OCI-M2 (cell line): Measurements from ENCODE around the gene SLC25A42.

Experiments used
- DNase-seq: peaks from one replicate; lab custom pipeline; 2025; ENCODE audit not compliant: unreplicated experiment; lab: John Stamatoyannopoulos, UW

The SLC25A42 gene

DNA sequence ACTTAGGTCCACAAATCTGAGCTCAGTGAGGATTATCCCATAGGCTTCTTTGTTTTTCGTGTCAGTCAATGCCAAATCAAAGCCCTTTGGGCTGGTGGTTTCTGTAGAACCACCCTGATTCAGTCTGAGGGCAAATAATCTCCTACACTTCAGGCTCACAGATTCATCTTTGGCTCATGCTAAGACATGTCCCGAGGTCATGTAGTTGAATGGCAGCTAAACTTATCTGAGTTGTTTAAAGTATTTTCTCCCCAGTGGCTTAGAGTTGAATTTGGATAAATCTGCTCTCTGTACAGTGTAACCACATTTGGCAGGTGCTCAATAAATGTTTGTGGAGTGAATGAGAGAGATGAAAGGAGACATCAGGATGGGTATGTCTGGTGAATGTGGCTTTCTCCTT, 13.1 kb upstream of the SLC25A42 start:
- DNase-seq: no peak

DNA sequence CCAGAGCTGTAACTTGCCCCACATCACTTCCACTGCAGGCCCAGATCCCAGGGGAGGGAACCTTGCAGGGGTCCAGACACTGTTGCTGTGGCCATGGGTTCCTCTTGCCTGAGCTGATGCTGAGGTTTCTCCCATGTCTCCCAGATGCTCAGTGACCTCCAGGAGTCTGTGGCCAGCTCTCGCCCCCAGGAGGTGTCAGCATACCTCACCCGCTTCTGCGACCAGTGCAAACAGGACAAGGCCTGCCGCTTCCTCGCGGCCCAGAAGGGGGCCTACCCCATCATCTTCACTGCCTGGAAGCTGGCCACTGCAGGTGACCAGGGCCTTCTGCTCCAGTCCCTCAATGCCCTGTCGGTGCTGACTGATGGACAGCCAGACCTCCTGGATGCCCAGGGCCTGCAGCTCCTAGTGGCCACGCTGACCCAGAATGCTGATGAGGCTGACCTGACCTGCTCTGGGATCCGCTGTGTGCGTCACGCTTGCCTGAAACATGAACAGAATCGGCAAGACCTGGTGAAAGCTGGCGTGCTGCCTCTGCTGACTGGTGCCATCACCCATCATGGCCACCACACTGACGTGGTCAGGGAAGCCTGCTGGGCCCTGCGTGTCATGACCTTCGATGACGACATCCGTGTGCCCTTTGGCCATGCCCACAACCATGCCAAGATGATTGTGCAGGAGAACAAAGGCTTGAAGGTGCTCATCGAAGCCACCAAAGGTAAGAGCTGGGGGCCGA, 12.1 kb upstream of the SLC25A42 start:
- no peak for DNase-seq

DNA sequence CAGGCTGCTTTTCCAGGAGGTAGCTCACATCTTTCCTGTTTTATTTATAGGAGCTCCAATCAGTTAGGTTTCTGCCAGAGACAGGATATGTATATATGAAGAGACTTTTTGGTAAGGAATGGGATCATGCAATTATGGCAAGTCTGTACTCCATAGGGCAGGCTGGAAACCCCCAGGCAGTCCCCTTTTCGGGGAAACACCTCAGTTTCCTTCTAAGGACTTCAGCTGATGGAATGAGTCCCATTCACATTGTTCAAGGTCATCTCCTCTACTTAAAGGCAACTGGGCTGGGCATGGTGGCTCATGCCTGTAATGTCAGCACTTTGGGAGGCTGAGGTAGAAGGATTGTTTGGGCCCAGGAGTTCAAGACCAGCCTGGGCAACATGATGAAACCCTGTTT, 10.9 kb upstream of the SLC25A42 start:
- DNase-seq: no peak

GRCh38 chr19:19053508-19054314, 10.1 kb upstream of the SLC25A42 start:
- no peak for DNase-seq

GRCh38 chr19:19054315-19054938, 9.4 kb upstream of the SLC25A42 start:
- DNase-seq: no peak

DNA sequence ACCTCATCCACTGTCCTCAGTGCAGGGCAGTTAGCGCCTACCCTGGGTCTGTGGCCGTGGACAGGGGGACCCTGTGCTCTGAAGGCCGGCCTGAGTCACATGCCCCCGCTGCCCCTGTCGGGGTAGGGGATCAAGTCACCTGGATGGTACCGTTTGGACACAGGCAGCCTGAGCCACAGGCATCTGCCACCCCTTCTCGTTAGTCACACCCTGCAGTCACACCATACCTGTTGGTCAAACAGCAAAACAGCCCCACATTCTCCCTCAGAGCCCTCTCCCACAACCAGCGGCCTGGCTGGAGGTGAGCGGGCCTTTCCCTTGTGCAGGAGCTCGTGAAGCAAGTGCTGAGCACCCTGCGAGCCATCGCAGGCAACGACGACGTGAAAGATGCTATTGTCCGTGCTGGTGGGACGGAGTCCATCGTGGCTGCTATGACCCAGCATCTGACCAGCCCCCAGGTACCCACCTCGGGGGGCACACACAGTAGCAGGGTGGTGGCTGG, 8.8 kb upstream of the SLC25A42 start:
- no peak for DNase-seq

- DNase-seq: no peak
Measured at GRCh38 chr19:19055701-19056100, 8.1 kb upstream of the SLC25A42 start.

GRCh38 chr19:19056636-19057275, 7.0 kb upstream of the SLC25A42 start:
- no peak for DNase-seq

DNA sequence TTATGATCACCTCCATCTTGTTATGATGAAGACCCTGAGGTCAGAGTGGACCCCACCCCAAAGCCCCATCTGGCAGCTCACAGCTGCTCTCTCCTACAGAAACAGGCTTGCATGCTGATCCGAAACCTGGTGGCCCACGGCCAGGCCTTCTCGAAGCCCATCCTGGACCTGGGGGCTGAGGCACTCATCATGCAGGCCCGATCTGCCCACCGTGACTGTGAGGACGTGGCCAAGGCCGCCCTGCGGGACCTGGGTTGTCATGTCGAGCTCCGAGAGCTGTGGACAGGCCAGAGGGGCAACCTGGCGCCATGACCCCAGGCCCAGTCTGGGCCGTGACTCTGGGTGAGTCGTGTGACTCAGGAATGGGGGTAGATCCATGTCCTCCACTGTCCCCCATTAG, 6.5 kb upstream of the SLC25A42 start:
- no peak for DNase-seq

- DNase-seq: no peak
Measured at GRCh38 chr19:19057720-19058119, 6.1 kb upstream of the SLC25A42 start.

DNA sequence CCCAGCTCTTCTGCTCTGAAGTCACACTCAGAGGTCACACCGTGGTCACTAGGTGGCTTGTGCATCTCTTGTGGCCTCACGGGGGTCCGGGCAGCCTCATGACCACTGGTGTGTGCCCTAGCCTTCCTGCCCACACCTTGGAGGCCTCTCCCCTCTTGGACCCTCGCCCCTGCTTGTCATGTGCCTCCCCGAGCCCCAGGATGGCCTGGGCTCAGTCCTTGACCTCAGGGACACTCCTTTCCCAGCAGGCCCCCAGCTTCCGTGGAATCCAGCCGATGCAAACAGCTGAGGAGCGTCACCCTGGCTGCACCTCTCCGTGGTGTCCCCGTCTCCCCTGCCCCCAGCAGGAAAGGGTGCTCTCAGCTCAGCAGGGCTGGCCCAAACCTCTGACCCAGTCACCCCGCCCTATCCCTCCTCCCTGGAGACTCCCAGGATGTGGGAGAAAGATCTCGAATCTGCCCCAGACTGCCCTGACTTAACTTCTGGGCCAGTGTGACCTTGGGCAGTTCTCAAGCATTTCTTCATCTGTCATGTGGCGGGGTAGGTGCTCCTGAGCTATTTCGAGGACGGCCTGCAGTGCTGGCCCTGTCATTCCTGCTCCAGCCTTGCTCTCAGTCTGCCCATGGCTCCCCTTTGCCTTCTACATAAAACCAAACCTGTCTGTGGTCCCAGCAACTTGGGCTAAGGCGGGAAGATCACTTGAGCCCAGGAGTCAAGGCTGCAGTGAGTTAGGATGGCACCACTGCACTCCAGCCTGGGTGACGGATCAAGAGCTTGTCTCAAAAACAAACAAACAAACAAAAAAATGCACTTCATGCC, 4.6 kb upstream of the SLC25A42 start:
- DNase-seq: no peak

DNA sequence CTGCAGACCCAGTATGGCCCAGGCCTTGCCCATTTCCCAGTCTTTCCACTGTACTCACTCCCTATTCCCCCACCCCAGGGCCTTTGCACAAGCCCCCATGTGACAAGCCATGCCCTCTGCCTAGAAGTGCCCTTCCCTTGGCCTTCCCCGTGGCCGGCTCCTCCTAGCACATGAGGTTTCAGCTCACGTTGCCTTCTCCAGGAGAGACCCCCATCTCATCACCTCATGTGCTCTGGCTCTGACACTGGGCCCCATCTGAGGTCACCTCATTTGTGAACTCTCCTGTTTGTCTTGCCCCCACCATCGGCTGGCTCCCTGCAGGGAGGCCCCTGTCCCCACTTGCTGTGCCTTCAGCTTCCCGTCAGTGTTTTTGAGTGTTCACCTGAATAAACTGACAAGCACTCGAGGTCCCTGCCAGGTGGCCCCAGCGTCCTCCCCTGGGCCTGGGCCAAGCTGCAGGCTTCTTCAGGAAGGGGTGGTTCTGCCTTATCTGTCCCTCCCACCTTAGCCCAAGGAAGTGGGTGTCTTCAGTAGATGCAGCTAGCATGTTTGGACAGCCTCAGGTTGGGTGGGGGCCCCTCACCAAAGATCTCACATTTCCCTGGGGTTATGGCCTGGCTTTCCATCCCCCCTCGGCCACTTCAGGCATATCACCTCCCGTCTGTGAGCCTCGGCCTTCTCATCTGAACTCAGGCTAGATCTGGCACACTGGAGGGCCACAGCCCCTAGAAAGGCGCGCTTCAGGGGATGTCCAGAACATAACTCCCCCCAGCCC, 3.8 kb upstream of the SLC25A42 start:
- peak; percentile 79 for DNase-seq

- no peak for DNase-seq
Measured at GRCh38 chr19:19061506-19061905, 2.3 kb upstream of the SLC25A42 start.

DNA sequence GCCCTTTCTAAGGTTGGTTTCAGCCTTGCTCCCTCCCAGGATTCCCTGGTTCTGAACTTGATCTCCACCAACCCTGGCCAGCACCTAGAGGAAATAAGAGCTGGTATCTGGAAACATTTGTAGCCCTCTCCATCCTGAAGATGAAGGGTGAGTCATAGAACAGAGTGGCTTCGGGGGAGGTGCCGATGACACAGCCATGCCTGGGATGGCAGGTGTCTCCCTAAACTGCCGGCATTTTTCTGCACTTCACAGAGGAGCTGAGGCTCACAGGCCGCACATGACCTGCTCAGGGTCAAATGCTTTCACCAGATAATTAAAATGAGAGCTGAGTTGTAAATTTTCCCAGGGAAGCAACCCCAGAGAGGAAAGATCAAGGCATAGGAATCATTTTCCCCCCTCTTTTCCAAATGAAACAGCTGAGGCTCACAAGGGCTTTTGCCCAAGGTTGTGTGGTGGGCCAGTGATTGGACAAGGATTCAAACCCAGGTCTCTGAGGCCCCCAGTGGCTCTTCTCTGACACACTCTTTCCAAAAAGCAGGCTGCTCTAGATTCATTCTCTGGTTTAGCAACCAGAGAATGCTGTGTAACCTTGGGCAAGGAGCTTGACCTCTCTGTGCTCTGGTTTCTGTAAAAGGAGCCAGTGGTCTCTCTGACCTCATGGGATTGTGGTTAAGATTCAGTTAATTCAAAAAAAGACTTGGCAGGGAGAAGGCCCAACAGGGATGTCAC, 1.2 kb upstream of the SLC25A42 start:
- no peak for DNase-seq

GRCh38 chr19:19064098-19064722, 416 bp downstream of the SLC25A42 start:
- no peak for DNase-seq

GRCh38 chr19:19064811-19065745, 1.3 kb downstream of the SLC25A42 start:
- no peak for DNase-seq

DNA sequence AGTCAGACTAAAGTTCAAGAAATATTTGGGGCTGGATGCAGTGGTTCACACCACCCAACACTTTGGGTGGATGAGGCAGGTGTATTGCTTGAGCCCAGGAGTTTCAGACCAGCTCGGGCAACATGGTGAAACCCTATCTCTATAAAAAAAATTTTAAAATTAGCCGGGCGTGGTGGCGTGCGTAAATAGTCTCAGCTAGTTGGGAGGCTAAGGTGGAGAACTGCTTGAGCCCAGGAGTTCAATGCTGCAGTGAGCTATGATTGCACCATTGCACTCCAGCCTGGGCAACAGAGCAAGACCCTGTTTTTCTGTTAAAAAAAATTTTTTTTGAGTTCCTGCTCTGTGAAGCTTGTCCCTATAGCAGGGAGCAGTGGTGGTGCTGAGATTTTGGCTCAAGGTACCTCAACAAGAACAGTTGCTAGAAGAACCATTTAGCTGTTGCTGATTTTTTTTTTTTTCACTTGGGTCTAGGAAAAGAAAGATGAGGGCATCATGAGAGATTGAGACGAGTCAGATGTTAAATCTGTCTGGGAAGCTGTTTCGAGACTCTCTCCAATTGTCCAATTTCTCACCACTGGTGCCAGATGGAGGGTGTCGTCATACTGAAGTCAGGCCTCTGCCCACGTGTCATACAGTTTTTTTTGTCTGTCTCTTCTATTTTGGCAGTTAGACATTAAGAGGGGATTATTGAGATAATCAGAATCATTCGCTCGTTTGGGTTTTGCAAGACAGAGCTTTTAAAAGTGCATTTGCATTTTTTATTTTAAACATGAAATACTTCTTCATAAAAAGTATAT, 3.7 kb downstream of the SLC25A42 start:
- no peak for DNase-seq
